GM12878 (cell line): ENCODE results near the gene ITFG1. TPM values are rescaled to one million over a fixed set of nuclear protein-coding genes. Genes with fewer than 3 reads are reported as not detected.

ENCODE experiments used
- CBX3 ChIP-seq: fragments of 200-600 bp; sonication (generic); IDR thresholded peaks from 2 replicates; pipeline ENCODE4 v1.6.1; 2016; ENCODE audit warnings: low read depth, borderline replicate concordance
- IKZF2 ChIP-seq, 2 experiments: fragments of 450-650 bp; IDR thresholded peaks; 2 replicates each; pipeline ENCODE4 v1.6.1; 2017; ENCODE audit warnings: mild to moderate bottlenecking in 2 of 2, moderate library complexity in 2 of 2
- RAD21 ChIP-seq: IDR thresholded peaks from 2 replicates; pipeline ENCODE4 v1.6.1; 2011; ENCODE audit warnings: mild to moderate bottlenecking, low read depth, low read length, moderate library complexity; ENCODE audit not compliant: insufficient read depth
- RELA ChIP-seq: fragments of 450-650 bp; IDR thresholded peaks from 2 replicates; pipeline ENCODE4 v1.8.0; 2014; ENCODE audit warnings: borderline replicate concordance; ENCODE audit not compliant: partially characterized antibody
- polyA plus RNA-seq, 11 experiments: library from polyadenylated mRNA; depleted of rRNA in 4 of 11; unstranded in 6 of 11; stranded (reverse) in 5 of 11; fragments of >200 nt; fragmentation: Nextera tagmentation in 4 of 11; fragmentation: Illumina TruSeq in 1 of 11; extraction: Ambion mirVana in 4 of 11; extraction: Trizol in 1 of 11; gene quantifications; 1 replicate in 1 of 11; 2 replicates in 10 of 11; pipeline versions ENCODE4 v1.2.1 to v1.2.3, GENCODE V29; 2011 to 2016; ENCODE audit warnings: inconsistent platforms in 2 of 11, missing spikeins in 2 of 11, low read depth in 1 of 11
- total RNA-seq, 4 experiments: library from RNA; depleted of rRNA in 3 of 4; stranded (reverse); fragments of >200 nt in 3 of 4; fragmentation: Illumina TruSeq in 1 of 4; extraction: Trizol in 1 of 4; gene quantifications; 2 replicates each; pipeline versions ENCODE4 v1.2.1 to v1.2.3, GENCODE V29; 2013 to 2021
- TF ChIP-seq, protein P1 (sequence below): fragments of 450-650 bp; IDR thresholded peaks from 2 replicates; pipeline ENCODE4 v1.6.1; 2016; ENCODE audit warnings: mild to moderate bottlenecking, moderate library complexity, borderline replicate concordance
- TF ChIP-seq, protein P2 (sequence below): fragments of 450-650 bp; IDR thresholded peaks from 2 replicates; pipeline ENCODE4 v1.6.1; 2018; ENCODE audit warnings: borderline replicate concordance, mild to moderate bottlenecking; ENCODE audit not compliant: partially characterized antibody
- TF ChIP-seq, protein P3 (sequence below): fragments of 150-350 bp; IDR thresholded peaks from 2 replicates; pipeline ENCODE4 v1.6.1; 2016; ENCODE audit warnings: low read depth, low read length

Gene ITFG1
- total and polyA plus RNA-seq, 10 of the 15 experiments (the other 5 are each of a cell fraction or from before 2014, with no cell fraction given) = 9.3 to 56.3 (median 28.6) TPM

DNA sequence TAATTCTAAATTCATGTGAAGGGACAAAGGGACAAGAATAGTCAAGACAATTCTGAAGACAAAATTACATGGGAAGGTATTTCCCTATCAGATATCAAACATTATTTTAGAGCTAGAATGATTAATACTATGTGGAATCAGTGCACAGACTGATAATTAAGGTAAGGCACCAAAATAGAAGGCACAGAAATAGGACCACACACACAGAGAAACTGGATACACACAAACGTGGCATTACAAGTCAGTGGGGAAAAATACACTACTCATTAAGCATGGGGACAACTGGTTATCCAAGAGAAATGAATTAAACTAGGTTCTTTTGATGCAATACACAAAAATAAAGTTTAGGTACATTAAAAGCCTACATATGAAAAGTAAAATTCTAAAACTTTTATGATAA is 184.3 kb downstream of the ITFG1 start (continued):
- TF ChIP-seq, protein P1, sequence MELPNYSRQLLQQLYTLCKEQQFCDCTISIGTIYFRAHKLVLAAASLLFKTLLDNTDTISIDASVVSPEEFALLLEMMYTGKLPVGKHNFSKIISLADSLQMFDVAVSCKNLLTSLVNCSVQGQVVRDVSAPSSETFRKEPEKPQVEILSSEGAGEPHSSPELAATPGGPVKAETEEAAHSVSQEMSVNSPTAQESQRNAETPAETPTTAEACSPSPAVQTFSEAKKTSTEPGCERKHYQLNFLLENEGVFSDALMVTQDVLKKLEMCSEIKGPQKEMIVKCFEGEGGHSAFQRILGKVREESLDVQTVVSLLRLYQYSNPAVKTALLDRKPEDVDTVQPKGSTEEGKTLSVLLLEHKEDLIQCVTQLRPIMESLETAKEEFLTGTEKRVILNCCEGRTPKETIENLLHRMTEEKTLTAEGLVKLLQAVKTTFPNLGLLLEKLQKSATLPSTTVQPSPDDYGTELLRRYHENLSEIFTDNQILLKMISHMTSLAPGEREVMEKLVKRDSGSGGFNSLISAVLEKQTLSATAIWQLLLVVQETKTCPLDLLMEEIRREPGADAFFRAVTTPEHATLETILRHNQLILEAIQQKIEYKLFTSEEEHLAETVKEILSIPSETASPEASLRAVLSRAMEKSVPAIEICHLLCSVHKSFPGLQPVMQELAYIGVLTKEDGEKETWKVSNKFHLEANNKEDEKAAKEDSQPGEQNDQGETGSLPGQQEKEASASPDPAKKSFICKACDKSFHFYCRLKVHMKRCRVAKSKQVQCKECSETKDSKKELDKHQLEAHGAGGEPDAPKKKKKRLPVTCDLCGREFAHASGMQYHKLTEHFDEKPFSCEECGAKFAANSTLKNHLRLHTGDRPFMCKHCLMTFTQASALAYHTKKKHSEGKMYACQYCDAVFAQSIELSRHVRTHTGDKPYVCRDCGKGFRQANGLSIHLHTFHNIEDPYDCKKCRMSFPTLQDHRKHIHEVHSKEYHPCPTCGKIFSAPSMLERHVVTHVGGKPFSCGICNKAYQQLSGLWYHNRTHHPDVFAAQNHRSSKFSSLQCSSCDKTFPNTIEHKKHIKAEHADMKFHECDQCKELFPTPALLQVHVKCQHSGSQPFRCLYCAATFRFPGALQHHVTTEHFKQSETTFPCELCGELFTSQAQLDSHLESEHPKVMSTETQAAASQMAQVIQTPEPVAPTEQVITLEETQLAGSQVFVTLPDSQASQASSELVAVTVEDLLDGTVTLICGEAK = no peak
- TF ChIP-seq CBX3 = no peak
- TF ChIP-seq, protein P2, sequence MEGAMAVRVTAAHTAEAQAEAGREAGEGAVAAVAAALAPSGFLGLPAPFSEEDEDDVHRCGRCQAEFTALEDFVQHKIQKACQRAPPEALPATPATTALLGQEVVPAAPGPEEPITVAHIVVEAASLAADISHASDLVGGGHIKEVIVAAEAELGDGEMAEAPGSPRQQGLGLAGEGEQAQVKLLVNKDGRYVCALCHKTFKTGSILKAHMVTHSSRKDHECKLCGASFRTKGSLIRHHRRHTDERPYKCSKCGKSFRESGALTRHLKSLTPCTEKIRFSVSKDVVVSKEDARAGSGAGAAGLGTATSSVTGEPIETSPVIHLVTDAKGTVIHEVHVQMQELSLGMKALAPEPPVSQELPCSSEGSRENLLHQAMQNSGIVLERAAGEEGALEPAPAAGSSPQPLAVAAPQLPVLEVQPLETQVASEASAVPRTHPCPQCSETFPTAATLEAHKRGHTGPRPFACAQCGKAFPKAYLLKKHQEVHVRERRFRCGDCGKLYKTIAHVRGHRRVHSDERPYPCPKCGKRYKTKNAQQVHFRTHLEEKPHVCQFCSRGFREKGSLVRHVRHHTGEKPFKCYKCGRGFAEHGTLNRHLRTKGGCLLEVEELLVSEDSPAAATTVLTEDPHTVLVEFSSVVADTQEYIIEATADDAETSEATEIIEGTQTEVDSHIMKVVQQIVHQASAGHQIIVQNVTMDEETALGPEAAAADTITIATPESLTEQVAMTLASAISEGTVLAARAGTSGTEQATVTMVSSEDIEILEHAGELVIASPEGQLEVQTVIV = no peak
- TF ChIP-seq IKZF2 (IDR thresholded peaks at IDR 0.05) = no peak
- TF ChIP-seq, protein P3, sequence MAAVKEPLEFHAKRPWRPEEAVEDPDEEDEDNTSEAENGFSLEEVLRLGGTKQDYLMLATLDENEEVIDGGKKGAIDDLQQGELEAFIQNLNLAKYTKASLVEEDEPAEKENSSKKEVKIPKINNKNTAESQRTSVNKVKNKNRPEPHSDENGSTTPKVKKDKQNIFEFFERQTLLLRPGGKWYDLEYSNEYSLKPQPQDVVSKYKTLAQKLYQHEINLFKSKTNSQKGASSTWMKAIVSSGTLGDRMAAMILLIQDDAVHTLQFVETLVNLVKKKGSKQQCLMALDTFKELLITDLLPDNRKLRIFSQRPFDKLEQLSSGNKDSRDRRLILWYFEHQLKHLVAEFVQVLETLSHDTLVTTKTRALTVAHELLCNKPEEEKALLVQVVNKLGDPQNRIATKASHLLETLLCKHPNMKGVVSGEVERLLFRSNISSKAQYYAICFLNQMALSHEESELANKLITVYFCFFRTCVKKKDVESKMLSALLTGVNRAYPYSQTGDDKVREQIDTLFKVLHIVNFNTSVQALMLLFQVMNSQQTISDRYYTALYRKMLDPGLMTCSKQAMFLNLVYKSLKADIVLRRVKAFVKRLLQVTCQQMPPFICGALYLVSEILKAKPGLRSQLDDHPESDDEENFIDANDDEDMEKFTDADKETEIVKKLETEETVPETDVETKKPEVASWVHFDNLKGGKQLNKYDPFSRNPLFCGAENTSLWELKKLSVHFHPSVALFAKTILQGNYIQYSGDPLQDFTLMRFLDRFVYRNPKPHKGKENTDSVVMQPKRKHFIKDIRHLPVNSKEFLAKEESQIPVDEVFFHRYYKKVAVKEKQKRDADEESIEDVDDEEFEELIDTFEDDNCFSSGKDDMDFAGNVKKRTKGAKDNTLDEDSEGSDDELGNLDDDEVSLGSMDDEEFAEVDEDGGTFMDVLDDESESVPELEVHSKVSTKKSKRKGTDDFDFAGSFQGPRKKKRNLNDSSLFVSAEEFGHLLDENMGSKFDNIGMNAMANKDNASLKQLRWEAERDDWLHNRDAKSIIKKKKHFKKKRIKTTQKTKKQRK = no peak
- TF ChIP-seq RELA = no peak
- no peak for TF ChIP-seq RAD21
